HepG2 (cell line): Measurements from ENCODE around the gene ZSCAN2. TPM values are rescaled to one million over a fixed set of nuclear protein-coding genes. Genes with fewer than 3 reads are reported as not detected.

Experiments used
- CBX1 ChIP-seq: IDR thresholded peaks from one replicate; pipeline ENCODE4 v1.6.1; 2016; ENCODE audit warnings: antibody characterized with exemption, low read depth
- CEBPG ChIP-seq: IDR thresholded peaks from 2 replicates; pipeline ENCODE4 v1.6.1; 2016
- GATAD2A ChIP-seq: IDR thresholded peaks from 2 replicates; pipeline ENCODE4 v1.6.1; 2016
- GFI1 ChIP-seq: sonication (generic); formaldehyde crosslinking; IDR thresholded peaks from 2 replicates; pipeline ENCODE4 v1.5.0; 2020; ENCODE audit warnings: missing genetic modification reagents, mild to moderate bottlenecking, borderline replicate concordance
- HBP1 ChIP-seq: IDR thresholded peaks from 2 replicates; pipeline ENCODE4 v1.6.1; 2016; ENCODE audit warnings: low read depth, control low read depth
- HNRNPUL1 ChIP-seq: fragments of 200-400 bp; formaldehyde crosslinking; IDR thresholded peaks from 2 replicates; pipeline ENCODE4 v1.6.1; 2017; ENCODE audit warnings: low read depth, mild to moderate bottlenecking, low read length, moderate library complexity
- HOXA3 ChIP-seq: sonication (generic); formaldehyde crosslinking; IDR thresholded peaks from 2 replicates; pipeline ENCODE4 v1.5.0; 2020; ENCODE audit warnings: missing genetic modification reagents
- KDM3A ChIP-seq: IDR thresholded peaks from 2 replicates; pipeline ENCODE4 v1.6.1; 2018; ENCODE audit warnings: low read depth, missing compliant biosample characterization
- KDM6A ChIP-seq: IDR thresholded peaks from 2 replicates; pipeline ENCODE4 v1.6.1; 2016; ENCODE audit warnings: low read depth
- NR2F6 ChIP-seq, 2 experiments: IDR thresholded peaks; 2 replicates each; pipeline ENCODE4 v1.6.1; 2016; ENCODE audit warnings: antibody characterized with exemption in 1 of 2, mild to moderate bottlenecking in 1 of 2
- RXRB ChIP-seq: IDR thresholded peaks from 2 replicates; pipeline ENCODE4 v1.6.1; 2016; ENCODE audit warnings: borderline replicate concordance, missing genetic modification reagents, missing compliant biosample characterization
- WIZ ChIP-seq: sonication (generic); formaldehyde crosslinking; IDR thresholded peaks from 2 replicates; pipeline ENCODE4 v1.5.1; 2020; ENCODE audit warnings: mild to moderate bottlenecking, missing genetic modification reagents
- XRCC5 ChIP-seq: fragments of 200-400 bp; formaldehyde crosslinking; optimal IDR thresholded peaks from 2 replicates; pipeline ENCODE3; 2017; ENCODE audit warnings: mild to moderate bottlenecking, low read length
- ZNF274 ChIP-seq: sonication (generic); formaldehyde crosslinking; IDR thresholded peaks from 2 replicates; pipeline ENCODE4 v1.5.1; 2020; ENCODE audit warnings: mild to moderate bottlenecking, missing genetic modification reagents
- ZNF407 ChIP-seq: sonication (generic); formaldehyde crosslinking; IDR thresholded peaks from one replicate; pipeline ENCODE4 v1.5.1; 2020; ENCODE audit warnings: mild to moderate bottlenecking, missing genetic modification reagents; ENCODE audit errors: not compliant biosample characterization
- ZNF557 ChIP-seq: sonication (generic); formaldehyde crosslinking; IDR thresholded peaks from 2 replicates; pipeline ENCODE4 v1.4.0; 2020; ENCODE audit warnings: missing genetic modification reagents
- ZNF574 ChIP-seq: sonication (generic); formaldehyde crosslinking; IDR thresholded peaks from 2 replicates; pipeline ENCODE4 v1.4.0; 2020; ENCODE audit warnings: missing genetic modification reagents
- ZNF746 ChIP-seq: sonication (generic); formaldehyde crosslinking; IDR thresholded peaks from 2 replicates; pipeline ENCODE4 v1.8.0; 2022; ENCODE audit warnings: mild to moderate bottlenecking, missing genetic modification reagents
- polyA plus RNA-seq, 8 experiments: library from polyadenylated mRNA; depleted of rRNA in 3 of 8; stranded (reverse) in 7 of 8; unstranded in 1 of 8; fragments of >200 nt; fragmentation: Illumina TruSeq in 4 of 8; extraction: Trizol in 4 of 8; gene quantifications; 2 replicates each; pipeline versions ENCODE4 v1.2.1 to v1.2.3, GENCODE V29; 2011 to 2016; ENCODE audit warnings: low read depth in 4 of 8, missing spikeins in 1 of 8, mixed read lengths in 1 of 8; ENCODE audit not compliant: insufficient read depth in 1 of 8
- total RNA-seq, 5 experiments: library from RNA; depleted of rRNA; stranded (reverse); fragments of >200 nt; fragmentation: Illumina TruSeq; extraction: Trizol; gene quantifications; 2 replicates each; pipeline ENCODE4 v1.2.3, GENCODE V29; 2016; ENCODE audit warnings: low read depth in 1 of 5

ZSCAN2 gene
- total and polyA plus RNA-seq, 2 of the 13 experiments (the other 11 are each of a cell fraction or from before 2014, with no cell fraction given): 11.4 to 21.5 TPM

GRCh38 chr15:84594617-84595290 is 6.1 kb upstream of the ZSCAN2 start (continued):
- TF ChIP-seq HBP1 (0 out of 2 replicates have a peak, but pooled peaks have one; percentile 28), CEBPG (CRISPR knock-in tag) (0 out of 2 replicates have a peak, but pooled peaks have one; percentile 16), GFI1 (CRISPR knock-in tag) (peak; percentile 84), NR2F6 (IDR thresholded peaks at IDR 0.05) (no peak), NR2F6 (CRISPR knock-in tag; IDR thresholded peaks at IDR 0.05) (peak; percentile 43; the same call in 1 of the 2 replicates), ZNF746 (CRISPR knock-in tag) (no peak), CBX1 (no peak), ZNF557 (CRISPR knock-in tag) (0 out of 2 replicates have a peak, but pooled peaks have one; percentile 42), HOXA3 (CRISPR knock-in tag) (peak; percentile 52; the same call in 1 of the 2 replicates), XRCC5 (peak; percentile 19), RXRB (peak; percentile 45; the same call in 1 of the 2 replicates), ZNF274 (0 out of 2 replicates have a peak, but pooled peaks have one; percentile 28), ZNF574 (CRISPR knock-in tag) (peak; percentile 21; the same call in 1 of the 2 replicates), HNRNPUL1 (no peak), KDM6A (CRISPR knock-in tag) (peak; percentile 81; the same call in 1 of the 2 replicates), ZNF407 (no peak), WIZ (no peak), KDM3A (CRISPR knock-in tag) (peak; percentile 73; the same call in 1 of the 2 replicates), GATAD2A (CRISPR knock-in tag) (peak; percentile 54; the same call in 1 of the 2 replicates)
